ENCODE results near the gene BOC.
"Not testable (repeated sequence)": the region's sequence is repeated elsewhere in the genome, so short reads cannot be mapped to it uniquely, and the experiment has no call there.

Gene BOC

GRCh38 chr3:113211330-113212149, at the start of gene BOC:
BOC (plus strand) TSS chr3:113211557; CDS start chr3:113249803, 38,246 bp downstream.
- DNase-seq = no peak

DNA sequence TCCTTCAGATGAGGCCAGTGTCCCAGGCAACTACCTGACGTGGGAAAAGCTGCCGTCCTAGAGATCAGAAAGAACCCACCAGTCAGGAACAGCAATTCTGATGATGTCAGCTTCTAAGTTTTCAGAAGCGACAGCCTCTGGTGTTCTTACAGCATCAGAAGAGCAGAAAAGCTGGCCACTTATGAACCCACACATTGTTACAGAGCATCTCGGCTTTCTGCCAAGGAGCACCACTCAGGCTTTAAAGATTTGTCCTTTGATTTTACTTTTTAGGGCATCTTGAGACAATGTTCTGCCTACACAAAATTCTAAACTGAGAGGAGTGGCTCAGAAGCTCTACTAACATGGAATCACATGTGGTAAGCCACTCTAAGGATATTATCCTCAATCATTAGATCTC, 49.7 kb upstream of the BOC start:
- DNase-seq = no peak

- DNase-seq = no peak
These were observed 48.2 kb upstream of the BOC start for GRCh38 chr3:113163152-113163551.

DNA sequence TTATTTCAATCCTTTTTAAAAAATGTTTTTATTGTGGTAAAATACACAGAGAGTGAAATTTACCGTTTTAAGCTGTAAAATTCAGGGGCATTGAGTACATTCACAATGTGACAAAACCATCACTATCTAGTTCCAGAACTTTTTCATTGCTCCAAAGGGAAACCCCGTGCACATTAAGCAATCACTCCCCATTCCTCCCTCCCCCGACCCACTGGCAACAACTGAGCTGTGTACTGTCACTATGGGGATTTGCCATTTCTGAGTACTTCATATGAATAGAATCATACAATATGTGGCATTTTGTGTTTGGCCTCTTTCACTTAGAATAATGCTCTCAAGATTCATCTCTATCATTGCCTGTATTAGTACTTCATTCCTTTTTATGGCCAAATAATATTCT, 45.5 kb upstream of the BOC start:
- DNase-seq = no peak

DNA sequence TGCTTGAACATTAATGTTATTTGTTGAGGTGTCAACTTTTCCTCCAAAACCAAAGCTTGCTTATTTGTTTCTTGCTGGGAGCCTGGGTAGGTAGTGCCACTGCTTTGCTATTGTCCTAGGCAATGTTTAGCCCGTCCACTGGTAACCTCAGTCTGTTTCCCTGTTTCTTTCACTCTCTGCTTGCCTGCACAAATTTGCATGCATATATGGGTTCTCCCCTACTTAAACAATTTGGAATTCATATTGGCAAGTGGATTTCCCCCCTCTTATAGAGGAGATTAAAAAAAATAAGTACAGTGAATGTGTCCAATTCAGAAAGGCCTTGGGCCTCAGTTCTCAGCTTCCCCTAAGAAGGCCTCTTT, 45.0 kb upstream of the BOC start:
- no peak for DNase-seq

GRCh38 chr3:113166719-113167492, 44.5 kb upstream of the BOC start:
- no peak for DNase-seq

GRCh38 chr3:113167825-113168801, 43.2 kb upstream of the BOC start:
- DNase-seq = no peak

DNA sequence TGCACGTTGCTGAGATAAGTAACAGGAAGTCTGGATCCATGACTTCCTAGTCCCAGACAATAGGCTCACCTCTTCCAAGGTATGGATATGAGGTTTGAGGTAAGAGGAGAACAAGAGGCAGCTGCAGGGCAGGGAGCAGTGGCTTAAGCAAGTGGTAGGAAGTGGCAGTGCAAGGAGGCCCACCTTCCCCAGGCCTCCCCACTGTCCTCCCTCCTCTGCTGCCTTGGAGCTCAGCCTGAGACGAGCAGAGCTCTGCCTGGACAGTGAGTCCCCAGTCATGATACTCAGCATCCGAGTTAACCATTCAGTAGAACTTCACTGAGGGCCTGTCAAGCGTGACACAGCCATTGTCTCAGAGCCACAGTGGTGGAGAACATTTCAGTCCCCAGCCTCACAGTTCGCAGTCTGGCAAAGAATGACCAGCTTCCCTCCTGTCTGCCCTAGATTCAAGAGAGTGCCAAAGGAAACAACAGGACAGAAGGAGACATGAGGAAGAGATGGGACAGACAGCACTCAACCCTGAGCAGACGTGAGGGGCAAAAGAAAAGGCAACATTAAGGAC, 41.4 kb upstream of the BOC start:
- no peak for DNase-seq

GRCh38 chr3:113170771-113171170, 40.6 kb upstream of the BOC start:
- no peak for DNase-seq

DNA sequence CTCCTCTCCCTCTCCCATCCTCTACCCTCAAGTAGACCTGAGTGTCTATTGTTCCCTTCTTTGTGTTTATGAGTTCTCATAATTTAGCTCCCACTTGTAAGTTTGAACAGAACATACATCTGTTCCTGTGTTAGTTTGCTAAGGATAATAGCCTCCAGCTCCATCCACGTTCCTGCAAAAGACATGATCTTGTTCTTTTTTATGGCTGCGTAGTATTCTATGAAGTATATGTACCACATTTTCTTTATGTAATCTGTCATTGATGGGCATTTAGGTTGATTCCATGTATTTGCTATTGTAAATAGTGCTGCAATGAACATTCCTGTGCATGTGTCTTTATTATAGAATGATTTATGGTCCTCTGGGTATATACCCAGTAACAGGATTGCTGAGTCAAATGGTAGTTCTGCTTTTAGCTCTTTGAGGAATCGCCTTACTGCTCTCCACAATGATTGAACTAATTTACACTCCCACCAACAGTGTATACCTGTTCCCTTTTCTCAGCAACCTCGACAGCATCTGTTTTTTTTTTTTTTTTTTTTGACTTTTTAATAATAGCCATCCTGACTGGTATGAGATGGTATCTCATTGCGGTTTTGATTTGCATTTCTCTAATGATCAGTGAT, 39.6 kb upstream of the BOC start:
- DNase-seq = not testable (repeated sequence)

- DNase-seq = no peak
These were observed 38.3 kb upstream of the BOC start for GRCh38 chr3:113173102-113173501.

DNA sequence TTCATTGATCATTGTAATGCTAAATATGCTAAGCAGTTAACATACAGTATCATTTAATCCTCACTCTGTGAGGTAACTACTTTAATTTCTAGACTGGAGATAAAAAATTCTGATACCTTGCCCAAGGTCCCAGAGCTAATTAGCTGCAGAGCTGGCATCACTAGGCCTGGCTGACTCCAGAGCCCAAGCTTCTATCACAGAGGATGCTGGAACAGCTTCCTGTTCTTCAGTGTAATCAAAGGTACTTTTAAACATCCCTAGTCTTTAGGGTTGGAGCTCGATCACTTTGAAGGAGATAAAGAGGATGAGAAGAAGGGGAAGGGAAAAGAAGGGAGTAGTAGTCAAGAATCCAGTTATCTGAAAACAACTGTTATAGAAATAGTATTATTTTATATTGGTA, 37.1 kb upstream of the BOC start:
- DNase-seq = no peak

DNA sequence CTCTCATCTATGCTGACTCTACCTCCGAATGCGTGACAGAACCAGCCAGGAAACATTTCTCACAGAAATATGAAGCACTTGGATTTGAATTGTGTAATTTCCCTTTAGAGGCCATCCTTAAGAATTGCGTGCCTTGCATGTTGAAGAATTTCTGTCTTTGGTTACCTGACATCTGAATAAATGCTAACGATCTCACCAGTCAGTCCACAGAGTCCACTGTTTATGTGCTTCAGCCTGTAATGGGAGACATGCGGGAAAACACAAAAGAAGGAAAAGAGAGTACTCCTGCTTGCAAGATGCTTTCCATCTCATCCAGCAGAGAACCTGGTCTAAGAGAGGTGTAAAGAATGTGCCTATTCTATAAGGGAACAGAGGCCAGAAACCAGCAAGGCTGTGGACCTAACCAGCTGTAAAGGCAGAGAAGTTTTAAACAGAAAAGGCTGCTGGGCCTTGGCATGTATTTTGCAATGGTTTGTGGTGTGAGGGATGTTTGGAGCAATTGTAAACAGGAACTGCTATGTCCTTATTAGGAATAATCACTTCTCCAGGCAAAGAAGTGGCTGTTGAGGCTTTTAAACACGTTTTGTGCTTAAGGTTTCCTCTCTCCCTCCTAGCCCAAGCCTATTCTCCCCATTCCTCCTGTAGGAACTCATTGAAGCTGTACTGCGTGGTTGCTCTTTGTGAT, 36.4 kb upstream of the BOC start:
- no peak for DNase-seq

DNA sequence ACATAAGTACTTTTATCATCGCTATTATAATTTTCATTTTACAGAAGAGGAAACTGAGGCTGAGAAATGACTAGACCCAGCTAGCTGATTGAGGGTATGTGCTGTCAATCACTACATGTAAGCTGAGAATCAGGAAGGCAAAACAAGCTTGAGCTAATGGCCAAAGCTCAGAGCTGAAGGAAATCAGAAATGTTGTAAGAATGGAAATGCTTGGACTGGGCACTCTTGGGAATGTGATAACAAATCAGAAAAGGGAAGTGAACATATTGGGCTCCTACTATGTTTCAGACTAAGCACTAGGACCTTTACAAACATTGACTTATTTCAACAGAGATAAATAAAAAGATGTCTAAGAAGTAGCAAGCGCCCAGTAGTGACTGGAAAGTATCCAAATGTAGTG, 33.8 kb upstream of the BOC start:
- no peak for DNase-seq

DNA sequence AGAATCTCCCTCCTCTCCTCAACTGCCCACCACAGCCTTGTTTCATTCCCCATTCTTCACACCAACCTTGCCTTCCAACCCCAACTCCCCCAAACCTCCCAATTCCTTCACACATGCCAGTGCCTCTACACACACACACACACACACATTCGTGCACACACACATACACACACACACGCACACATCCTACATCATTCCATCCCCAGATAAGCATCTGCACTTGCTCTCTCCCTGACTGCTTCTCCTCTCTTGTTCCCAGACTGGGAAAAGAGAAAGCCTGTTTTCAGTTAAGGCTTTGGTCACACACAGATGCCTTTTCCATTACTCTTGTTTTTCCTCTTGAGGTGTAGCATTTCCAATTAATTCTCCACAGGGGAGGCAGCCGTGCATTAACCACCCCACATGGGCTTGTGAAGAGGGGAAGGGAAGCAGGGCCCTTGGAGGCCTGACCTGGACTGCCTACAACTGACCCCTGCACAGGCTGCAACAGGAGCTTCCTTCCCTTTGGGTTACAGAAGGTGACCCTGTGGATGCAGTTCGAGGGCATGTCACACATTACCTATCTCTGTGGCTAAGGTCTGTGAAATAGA, 32.0 kb upstream of the BOC start:
- no peak for DNase-seq

DNA sequence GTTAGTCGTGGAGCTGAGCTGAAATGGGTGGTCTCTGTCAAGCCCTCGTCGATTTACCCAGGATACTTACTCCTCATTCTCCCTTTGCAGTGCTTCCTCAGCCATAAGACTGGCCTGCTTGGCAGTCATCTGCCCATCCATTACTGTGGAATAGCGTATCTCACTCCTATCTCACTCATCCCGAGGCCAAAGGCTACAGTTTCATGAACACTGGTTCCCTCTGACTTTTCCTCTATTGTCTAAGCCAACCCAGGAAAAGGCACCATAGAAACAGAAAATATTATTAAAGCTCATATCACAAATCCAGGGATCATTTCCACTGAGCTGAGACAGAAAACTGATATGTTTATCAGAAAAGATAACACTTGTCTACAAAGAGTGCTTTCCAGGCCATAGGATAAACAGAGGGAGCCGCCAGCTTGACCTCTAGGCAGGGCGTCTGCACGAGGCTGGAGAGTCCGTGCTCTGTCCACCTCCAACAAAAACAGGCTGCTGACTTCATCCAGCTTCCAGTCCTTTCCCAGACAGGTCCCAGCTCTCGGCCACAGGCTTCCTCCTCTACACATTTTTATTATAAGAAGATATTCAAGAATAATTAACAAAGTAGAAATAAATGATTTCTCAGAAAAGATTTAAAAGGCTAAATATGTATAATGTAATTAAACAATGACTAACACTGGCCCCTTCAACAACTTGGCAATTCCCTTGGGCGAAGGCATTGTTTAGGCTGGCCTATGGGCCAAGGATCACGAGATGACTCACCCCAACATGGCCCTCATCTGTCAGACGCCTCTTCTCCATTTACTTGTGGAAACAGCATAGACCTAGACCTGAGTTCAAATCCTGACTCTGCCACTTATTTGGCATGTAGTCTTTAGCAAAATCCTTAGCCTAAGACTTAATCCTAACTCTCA, 27.4 kb upstream of the BOC start:
- DNase-seq = no peak

DNA sequence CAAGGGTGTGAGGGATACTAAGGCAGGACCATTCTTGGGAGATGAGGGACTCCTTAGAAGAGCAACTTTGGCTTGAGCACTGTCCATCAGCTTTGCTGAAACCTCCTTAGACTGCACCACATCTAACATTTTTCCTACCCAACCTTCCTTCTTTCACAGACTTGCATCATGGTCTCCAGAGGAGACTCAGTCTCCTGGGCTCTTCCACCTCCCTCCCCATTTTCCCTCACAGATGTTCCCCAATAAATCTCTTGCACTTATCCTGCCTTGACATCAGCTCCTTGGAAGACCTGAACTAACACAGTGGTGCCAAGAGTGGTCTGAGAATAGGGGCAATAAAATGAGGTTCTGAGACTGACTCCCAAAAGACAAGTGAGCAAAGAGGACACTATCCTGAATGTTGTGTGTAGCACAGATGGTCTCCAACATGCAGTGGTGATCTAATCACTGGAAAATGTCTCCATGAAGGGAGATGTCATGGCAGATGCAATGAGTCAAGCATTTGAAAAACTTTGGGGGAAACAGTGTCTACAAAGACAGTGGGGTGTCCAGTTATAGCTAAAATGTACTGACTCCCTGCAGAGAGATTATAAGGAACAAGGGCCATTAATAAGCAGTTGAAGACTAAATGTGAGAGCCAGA, 26.0 kb upstream of the BOC start:
- no peak for DNase-seq

DNA sequence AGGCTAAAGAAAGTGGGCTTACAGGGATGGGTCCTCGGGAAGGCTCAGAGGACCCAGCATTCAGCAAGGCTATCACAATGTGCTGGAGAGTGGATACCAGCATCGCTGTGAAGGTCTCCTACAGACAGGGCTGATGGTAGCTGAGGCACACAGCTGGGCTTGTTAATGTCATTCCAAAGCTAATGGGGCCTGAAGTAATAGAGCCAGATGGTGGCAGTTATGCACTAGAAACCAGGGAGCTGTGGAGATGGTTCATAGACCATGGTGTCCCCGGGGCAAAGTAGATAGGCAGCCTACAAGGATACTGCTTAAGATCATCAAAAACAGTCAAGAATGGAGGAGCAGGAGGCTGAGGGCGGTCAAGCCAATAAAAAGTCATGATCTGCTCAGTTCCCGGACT, 24.8 kb upstream of the BOC start:
- DNase-seq = no peak

GRCh38 chr3:113193288-113193687, 18.1 kb upstream of the BOC start:
- DNase-seq = no peak

DNA sequence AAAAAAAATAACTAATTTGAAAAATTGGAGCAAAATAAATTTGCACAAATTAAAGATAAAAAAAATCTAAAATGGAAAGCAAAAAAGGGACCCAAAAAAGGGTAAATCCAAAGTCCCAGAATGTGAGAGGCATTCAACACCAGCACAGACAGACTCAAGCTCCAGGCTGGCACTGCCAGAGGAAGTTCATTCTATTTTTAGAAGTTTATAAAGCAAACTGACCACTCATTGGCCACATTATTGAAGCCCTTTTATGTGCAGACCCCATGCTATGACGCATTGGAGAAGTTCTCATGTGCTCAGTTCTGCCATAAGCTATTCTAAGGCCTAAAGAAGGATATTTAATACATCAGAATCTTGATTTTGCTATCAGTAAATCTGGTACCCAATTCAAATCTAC, 17.6 kb upstream of the BOC start:
- no peak for DNase-seq
